Measurements from ENCODE around the gene ABTB2.
A peak's percentile ranks its signal among the peaks of the same experiment; 100 is the strongest.

The ABTB2 gene

DNA sequence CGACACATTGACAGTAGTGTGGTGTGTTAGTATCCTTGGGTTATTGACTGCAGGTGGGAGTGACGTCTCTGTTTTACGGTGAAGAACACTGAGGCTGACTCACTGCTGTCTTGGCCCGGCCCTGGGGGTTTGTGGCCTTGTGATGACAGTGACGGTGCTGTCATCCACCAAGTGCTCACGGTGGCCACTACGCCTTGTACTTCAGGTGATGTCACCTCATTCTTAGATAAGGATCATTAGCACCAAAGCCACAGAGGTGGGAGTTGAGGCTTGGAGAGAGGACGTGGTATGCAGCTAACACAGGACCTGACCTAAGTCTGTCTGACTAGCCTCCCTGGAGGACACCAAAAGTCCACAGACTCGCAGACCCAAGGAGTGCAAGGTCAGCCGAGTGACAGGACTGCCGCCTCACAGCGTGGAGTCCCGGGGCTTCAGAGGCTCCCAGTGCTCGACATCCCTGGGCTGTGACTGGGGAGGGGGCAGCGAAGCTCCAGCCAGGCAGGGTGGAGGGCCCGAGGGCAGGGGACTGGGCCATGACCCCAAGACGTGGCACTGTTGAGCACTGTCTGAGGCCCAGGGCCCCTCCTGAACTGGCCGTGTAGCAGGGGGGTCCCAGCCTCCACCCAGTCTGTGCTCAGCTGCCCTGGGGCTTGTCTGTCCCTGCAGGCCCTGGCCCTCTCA lies 195.9 kb downstream of the ABTB2 start:
- DNase-seq (ENCODE audit: low spot score), result no peak
- no peaks in the 10 kb centered on the region for H3K4me1 ChIP-seq (ENCODE audit: control insufficient read depth in 2 of 2, insufficient read depth in 1 of 2, low read depth in 1 of 2, low read length in 2 of 2)
- no CpG with 5 or more reads among the region's 18 CpGs for WGBS, 2 donors (ENCODE audit: extremely low coverage in 2 of 2, insufficient read length in 2 of 2, insufficient replicate concordance in 1 of 2)

DNA sequence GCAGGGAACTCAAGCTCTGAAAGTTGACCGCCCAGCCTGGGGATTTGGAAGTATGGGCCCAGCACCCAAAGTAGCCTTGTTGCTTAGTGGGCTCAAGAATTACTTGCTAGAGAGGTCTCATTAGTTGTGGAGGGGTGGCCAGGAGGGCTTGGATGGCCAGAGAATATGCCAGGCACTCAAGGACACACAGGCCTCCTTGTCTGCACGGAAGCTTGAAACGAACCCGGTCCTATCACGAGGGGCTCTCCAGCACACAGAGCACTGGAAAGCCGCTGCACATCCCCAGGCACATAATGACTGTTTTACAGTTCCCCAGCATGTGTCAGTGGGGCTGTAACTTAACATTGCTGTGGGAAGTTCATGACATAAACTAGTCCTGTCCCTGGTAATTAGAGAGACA lies 196.4 kb downstream of the ABTB2 start:
- no peaks in the 10 kb centered on the region for H3K9me3 ChIP-seq (replicated peaks in 1 of 2; ENCODE audit: control insufficient read depth in 2 of 2, insufficient read depth in 1 of 2, low read depth in 1 of 2, low read length in 2 of 2)
- no peak overlapping the region for H3K23ac ChIP-seq (ENCODE audit: low read depth, low read length, poor library complexity)
- H4K8ac ChIP-seq (ENCODE audit: low read depth, low read length), result no peak overlapping the region
- H3K9ac ChIP-seq (ENCODE audit: low read depth, low read length, poor library complexity), result no peak overlapping the region
- H3K4me1 ChIP-seq (ENCODE audit: control insufficient read depth in 2 of 2, insufficient read depth in 1 of 2, low read depth in 1 of 2, low read length in 2 of 2), result no peaks in the 10 kb centered on the region
- H2AK5ac ChIP-seq (ENCODE audit: low read depth, low read length), result no peak overlapping the region
- H2AFZ ChIP-seq (ENCODE audit: low read length), result no peak overlapping the region
- no CpG with 5 or more reads among the region's 6 CpGs for WGBS, 2 donors (ENCODE audit: extremely low coverage in 2 of 2, insufficient read length in 2 of 2, insufficient replicate concordance in 1 of 2)
- H3K14ac ChIP-seq (ENCODE audit: low read length), result no peak overlapping the region
- H3K4me3 ChIP-seq (ENCODE audit: low read length in 2 of 2), result no peak overlapping the region
- H2BK15ac ChIP-seq (ENCODE audit: low read length), result no peak overlapping the region
- H3K27ac ChIP-seq (replicated peaks; ENCODE audit: low read length), result no peak overlapping the region
- H2BK12ac ChIP-seq (ENCODE audit: low read length), result no peak overlapping the region
- H3K4me2 ChIP-seq (ENCODE audit: insufficient read depth, low read length, poor library complexity, severe bottlenecking), result no peak overlapping the region
- H2BK5ac ChIP-seq (ENCODE audit: low read length), result no peak overlapping the region
- no peak for DNase-seq (ENCODE audit: low spot score)
- peaks cover 0 to 77% of the 10 kb centered on the region in 2 donors for H3K36me3 ChIP-seq (replicated peaks in 1 of 2; ENCODE audit: control insufficient read depth in 2 of 2, insufficient read depth in 2 of 2, low read length in 2 of 2)
- no peak overlapping the region for H2BK120ac ChIP-seq (ENCODE audit: low read depth, low read length)
- no peaks in the 10 kb centered on the region for H3K79me1 ChIP-seq (ENCODE audit: low read depth, low read length)
- no peaks in the 10 kb centered on the region for H3K27me3 ChIP-seq (ENCODE audit: control insufficient read depth in 3 of 3, insufficient read depth in 3 of 3, low read depth in 1 of 3, low read length in 3 of 3)
- no peak overlapping the region for H3K4ac ChIP-seq (ENCODE audit: low read length)
- no peak overlapping the region for H4K91ac ChIP-seq (ENCODE audit: low read depth, low read length, poor library complexity)
- no peak overlapping the region for H3K18ac ChIP-seq (ENCODE audit: low read length)

More for the DNA sequence above, 195.9 kb downstream of the ABTB2 start:
- Histone ChIP-seq H3K9ac (ENCODE audit: low read depth, low read length, poor library complexity) (peak overlapping the region; percentile 63), H3K14ac (ENCODE audit: low read length) (peak overlapping the region; percentile 25), H3K36me3 (replicated peaks in 1 of 2; ENCODE audit: control insufficient read depth in 2 of 2, insufficient read depth in 2 of 2, low read length in 2 of 2) (peaks cover 0 to 81% of the 10 kb centered on the region in 2 donors), H3K27me3 (ENCODE audit: control insufficient read depth in 3 of 3, insufficient read depth in 3 of 3, low read depth in 1 of 3, low read length in 3 of 3) (no peaks in the 10 kb centered on the region), H3K79me1 (ENCODE audit: low read depth, low read length) (no peaks in the 10 kb centered on the region), H2BK5ac (ENCODE audit: low read length) (no peak overlapping the region), H3K18ac (ENCODE audit: low read length) (peak overlapping the region; percentile 15), H2BK12ac (ENCODE audit: low read length) (no peak overlapping the region), H2AFZ (ENCODE audit: low read length) (no peak overlapping the region), H2BK15ac (ENCODE audit: low read length) (no peak overlapping the region), H4K91ac (ENCODE audit: low read depth, low read length, poor library complexity) (peak overlapping the region; percentile 57), H3K27ac (replicated peaks; ENCODE audit: low read length) (no peak overlapping the region), H2AK5ac (ENCODE audit: low read depth, low read length) (peak overlapping the region; percentile 38), H2BK120ac (ENCODE audit: low read depth, low read length) (no peak overlapping the region), H3K4ac (ENCODE audit: low read length) (no peak overlapping the region), H4K8ac (ENCODE audit: low read depth, low read length) (no peak overlapping the region), H3K9me3 (replicated peaks in 1 of 2; ENCODE audit: control insufficient read depth in 2 of 2, insufficient read depth in 1 of 2, low read depth in 1 of 2, low read length in 2 of 2) (no peaks in the 10 kb centered on the region), H3K4me2 (ENCODE audit: insufficient read depth, low read length, poor library complexity, severe bottlenecking) (no peak overlapping the region), H3K4me3 (ENCODE audit: low read length in 2 of 2) (no peak overlapping the region), H3K23ac (ENCODE audit: low read depth, low read length, poor library complexity) (peak overlapping the region; percentile 90)

DNA sequence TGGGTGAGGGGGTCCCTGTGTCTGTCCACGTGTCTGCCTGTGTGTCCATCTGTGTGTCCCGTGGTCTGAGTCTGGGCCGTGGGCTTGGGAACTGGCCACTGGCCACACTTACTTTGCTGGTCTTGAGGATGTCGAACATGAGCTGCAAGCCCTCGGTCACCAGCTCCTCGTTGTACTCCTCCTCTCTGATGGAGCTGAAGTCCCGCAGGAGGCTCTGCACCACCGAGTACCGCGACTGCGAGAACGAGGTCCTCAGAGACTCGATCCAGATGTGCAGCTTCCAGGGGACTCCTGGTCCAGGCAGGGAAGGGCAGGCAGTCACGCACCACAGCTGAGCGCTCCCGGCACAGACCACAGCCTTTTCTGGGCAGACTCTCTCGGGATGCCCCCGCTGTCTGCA lies 197.0 kb downstream of the ABTB2 start:
- no peak overlapping the region for H3K4me2 ChIP-seq (ENCODE audit: insufficient read depth, low read length, poor library complexity, severe bottlenecking)
- no peak overlapping the region for H2AFZ ChIP-seq (ENCODE audit: low read length)
- WGBS, 2 donors (ENCODE audit: extremely low coverage in 2 of 2, insufficient read length in 2 of 2, insufficient replicate concordance in 1 of 2), result no CpG with 5 or more reads among the region's 18 CpGs
- H3K79me1 ChIP-seq (ENCODE audit: low read depth, low read length), result no peaks in the 10 kb centered on the region
- no peak overlapping the region for H2BK12ac ChIP-seq (ENCODE audit: low read length)
- H2BK120ac ChIP-seq (ENCODE audit: low read depth, low read length), result no peak overlapping the region
- H4K8ac ChIP-seq (ENCODE audit: low read depth, low read length), result no peak overlapping the region
- H4K91ac ChIP-seq (ENCODE audit: low read depth, low read length, poor library complexity), result no peak overlapping the region
- no peak overlapping the region for H2BK15ac ChIP-seq (ENCODE audit: low read length)
- no peak overlapping the region for H2AK5ac ChIP-seq (ENCODE audit: low read depth, low read length)
- H3K23ac ChIP-seq (ENCODE audit: low read depth, low read length, poor library complexity), result no peak overlapping the region
- DNase-seq (ENCODE audit: low spot score), result no peak
- H2BK5ac ChIP-seq (ENCODE audit: low read length), result no peak overlapping the region
- H3K4ac ChIP-seq (ENCODE audit: low read length), result no peak overlapping the region
- H3K9ac ChIP-seq (ENCODE audit: low read depth, low read length, poor library complexity), result no peak overlapping the region
- H3K18ac ChIP-seq (ENCODE audit: low read length), result no peak overlapping the region
- no peaks in the 10 kb centered on the region for H3K9me3 ChIP-seq (replicated peaks in 1 of 2; ENCODE audit: control insufficient read depth in 2 of 2, insufficient read depth in 1 of 2, low read depth in 1 of 2, low read length in 2 of 2)
- H3K27ac ChIP-seq (replicated peaks; ENCODE audit: low read length), result no peak overlapping the region
- no peak overlapping the region for H3K4me3 ChIP-seq (ENCODE audit: low read length in 2 of 2)
- no peak overlapping the region for H3K14ac ChIP-seq (ENCODE audit: low read length)
- no peaks in the 10 kb centered on the region for H3K27me3 ChIP-seq (ENCODE audit: control insufficient read depth in 3 of 3, insufficient read depth in 3 of 3, low read depth in 1 of 3, low read length in 3 of 3)
- no peaks in the 10 kb centered on the region for H3K4me1 ChIP-seq (ENCODE audit: control insufficient read depth in 2 of 2, insufficient read depth in 1 of 2, low read depth in 1 of 2, low read length in 2 of 2)
- peaks cover 0 to 77% of the 10 kb centered on the region in 2 donors for H3K36me3 ChIP-seq (replicated peaks in 1 of 2; ENCODE audit: control insufficient read depth in 2 of 2, insufficient read depth in 2 of 2, low read length in 2 of 2)

DNA sequence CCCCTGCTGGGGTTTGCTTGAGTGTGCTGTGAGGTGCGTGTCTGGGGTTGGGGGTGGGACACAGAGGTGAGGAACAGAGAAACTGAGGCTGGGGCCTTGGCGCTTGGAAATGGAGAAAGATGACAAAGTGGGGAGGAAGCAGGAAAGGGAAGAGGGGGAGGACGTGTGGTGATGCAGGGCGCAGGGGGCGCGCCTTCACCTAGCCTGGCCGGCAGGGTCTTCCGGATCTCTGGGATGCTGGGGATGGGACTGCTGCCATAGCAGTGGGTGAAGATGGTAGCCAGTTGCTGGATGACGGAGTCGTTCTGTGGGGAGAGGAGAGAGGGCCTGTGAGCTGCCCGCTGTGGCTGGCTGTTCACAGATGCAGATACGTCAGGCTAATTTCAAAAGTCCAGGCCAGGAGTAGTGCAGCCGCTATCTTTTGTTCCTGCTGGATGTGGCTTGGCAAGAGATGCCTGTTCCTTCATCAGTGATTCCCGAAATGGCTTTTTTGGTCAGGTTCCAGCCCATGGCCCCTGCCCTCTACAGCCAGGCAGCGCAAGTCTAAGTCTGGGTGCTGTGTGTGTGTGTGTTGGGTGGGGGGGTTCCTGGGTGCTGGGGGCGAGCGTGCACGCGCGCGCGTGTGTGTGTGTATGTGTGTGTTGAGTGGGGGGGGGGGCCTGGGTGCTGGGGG lies 197.6 kb downstream of the ABTB2 start:
- Histone ChIP-seq H3K23ac (ENCODE audit: low read depth, low read length, poor library complexity) (no peak overlapping the region), H2BK5ac (ENCODE audit: low read length) (no peak overlapping the region), H2BK12ac (ENCODE audit: low read length) (no peak overlapping the region), H3K4me1 (ENCODE audit: control insufficient read depth in 2 of 2, insufficient read depth in 1 of 2, low read depth in 1 of 2, low read length in 2 of 2) (no peaks in the 10 kb centered on the region), H4K8ac (ENCODE audit: low read depth, low read length) (no peak overlapping the region), H3K4ac (ENCODE audit: low read length) (no peak overlapping the region), H3K36me3 (replicated peaks in 1 of 2; ENCODE audit: control insufficient read depth in 2 of 2, insufficient read depth in 2 of 2, low read length in 2 of 2) (peaks cover 0 to 77% of the 10 kb centered on the region in 2 donors), H3K79me1 (ENCODE audit: low read depth, low read length) (no peaks in the 10 kb centered on the region), H3K27me3 (ENCODE audit: control insufficient read depth in 3 of 3, insufficient read depth in 3 of 3, low read depth in 1 of 3, low read length in 3 of 3) (no peaks in the 10 kb centered on the region), H2AFZ (ENCODE audit: low read length) (no peak overlapping the region), H3K9me3 (replicated peaks in 1 of 2; ENCODE audit: control insufficient read depth in 2 of 2, insufficient read depth in 1 of 2, low read depth in 1 of 2, low read length in 2 of 2) (no peaks in the 10 kb centered on the region), H2BK15ac (ENCODE audit: low read length) (no peak overlapping the region), H3K18ac (ENCODE audit: low read length) (no peak overlapping the region), H4K91ac (ENCODE audit: low read depth, low read length, poor library complexity) (no peak overlapping the region), H3K9ac (ENCODE audit: low read depth, low read length, poor library complexity) (no peak overlapping the region), H3K27ac (replicated peaks; ENCODE audit: low read length) (no peak overlapping the region), H3K14ac (ENCODE audit: low read length) (no peak overlapping the region), H2BK120ac (ENCODE audit: low read depth, low read length) (no peak overlapping the region), H3K4me2 (ENCODE audit: insufficient read depth, low read length, poor library complexity, severe bottlenecking) (no peak overlapping the region), H3K4me3 (ENCODE audit: low read length in 2 of 2) (no peak overlapping the region), H2AK5ac (ENCODE audit: low read depth, low read length) (no peak overlapping the region)
- WGBS, 2 donors (ENCODE audit: extremely low coverage in 2 of 2, insufficient read length in 2 of 2, insufficient replicate concordance in 1 of 2), result no CpG with 5 or more reads among the region's 22 CpGs
- no peak for DNase-seq (ENCODE audit: low spot score)
